GM19324 (cell line): ENCODE results near the gene EIF6.
"Not testable (repeated sequence)": the region's sequence is repeated elsewhere in the genome, so short reads cannot be mapped to it uniquely, and the experiment has no call there.

Experiments used
- ATAC-seq: cut with Tn5 transposase; IDR thresholded peaks from one replicate; pipeline ENCODE4 v1.9.1; 2021; ENCODE audit warnings: mild to moderate bottlenecking, moderate library complexity; ENCODE audit not compliant: unreplicated experiment, low FRiP score

The EIF6 gene

DNA sequence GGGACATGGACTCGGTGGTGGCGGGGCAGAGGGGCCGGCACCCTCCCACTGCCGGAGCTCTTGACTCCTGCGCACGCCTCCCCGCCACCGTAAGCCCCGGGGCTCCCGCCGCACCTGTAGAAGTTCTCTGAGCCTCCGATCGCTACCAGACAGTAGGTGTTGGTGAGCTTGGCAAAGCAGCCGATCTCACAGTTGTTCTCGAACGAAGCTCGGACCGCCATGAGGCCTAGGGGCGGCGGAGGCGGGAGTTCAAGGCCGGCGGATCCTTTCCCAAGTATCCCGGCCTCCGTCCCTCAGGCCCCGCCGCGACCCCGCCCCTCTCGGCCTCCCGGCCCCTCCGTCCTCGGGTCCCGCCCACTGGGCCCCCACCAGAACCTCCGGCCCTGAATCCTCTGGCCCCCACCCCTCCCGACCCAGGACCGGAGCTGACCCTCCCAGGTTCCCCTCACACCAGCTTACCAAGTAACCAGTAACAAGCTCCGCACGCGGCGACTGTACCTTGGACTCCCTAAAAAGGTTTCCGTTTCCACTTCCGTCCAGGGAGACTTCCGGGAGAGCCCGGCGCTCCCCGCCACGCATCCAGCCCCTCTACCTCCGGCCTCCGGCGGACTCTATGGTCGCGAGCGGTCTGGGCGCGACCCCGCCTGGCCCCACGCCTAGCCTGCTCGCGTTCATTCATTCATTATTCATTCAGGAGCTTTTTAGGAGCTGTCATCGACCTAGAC is at the start of gene EIF6:
Gene EIF6, minus strand, starts transcription at position 506 of the 725 bp plus-strand sequence. Its CDS starts 285 bp downstream, at position 221.
- peak; percentile 68 for ATAC-seq

- ATAC-seq, result no peak
Observed at GRCh38 chr20:35333606-35334005, 49.0 kb upstream of the EIF6 start.

DNA sequence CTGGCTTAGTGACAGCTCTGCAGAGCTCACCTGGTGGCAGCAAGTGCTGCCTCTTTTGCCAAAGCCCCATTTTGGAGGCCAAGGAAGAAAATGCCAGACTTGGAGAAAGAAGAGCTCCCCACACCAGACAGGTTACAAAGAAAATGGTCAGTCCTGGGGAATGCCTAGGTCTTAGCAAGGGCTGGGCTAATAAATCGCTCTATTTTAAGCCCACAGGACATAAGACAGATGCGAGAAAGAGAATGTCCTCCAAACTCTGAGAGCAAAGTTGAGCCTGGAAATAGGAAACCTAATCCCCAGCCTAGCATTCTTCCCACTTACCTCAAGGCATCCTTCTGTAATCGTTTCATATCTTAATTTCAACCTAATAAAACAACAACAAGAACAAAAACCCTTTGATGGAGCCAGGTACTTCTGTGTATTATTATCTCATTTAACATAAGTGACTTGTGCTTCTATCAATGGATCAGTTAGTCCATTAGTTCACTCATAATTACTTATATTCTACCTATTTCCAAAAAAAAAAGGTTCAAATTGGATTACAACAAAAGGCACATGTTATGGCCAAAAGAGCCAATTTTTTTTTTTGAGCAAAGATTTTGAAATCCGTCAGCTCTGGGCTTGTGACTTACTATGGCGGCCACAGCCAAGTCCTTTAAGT is 48.1 kb upstream of the EIF6 start:
- ATAC-seq, result no peak

GRCh38 chr20:35329435-35330139 is 45.0 kb upstream of the EIF6 start:
- no peak for ATAC-seq

- ATAC-seq, result no peak
Observed at GRCh38 chr20:35328689-35329088, 44.1 kb upstream of the EIF6 start.

DNA sequence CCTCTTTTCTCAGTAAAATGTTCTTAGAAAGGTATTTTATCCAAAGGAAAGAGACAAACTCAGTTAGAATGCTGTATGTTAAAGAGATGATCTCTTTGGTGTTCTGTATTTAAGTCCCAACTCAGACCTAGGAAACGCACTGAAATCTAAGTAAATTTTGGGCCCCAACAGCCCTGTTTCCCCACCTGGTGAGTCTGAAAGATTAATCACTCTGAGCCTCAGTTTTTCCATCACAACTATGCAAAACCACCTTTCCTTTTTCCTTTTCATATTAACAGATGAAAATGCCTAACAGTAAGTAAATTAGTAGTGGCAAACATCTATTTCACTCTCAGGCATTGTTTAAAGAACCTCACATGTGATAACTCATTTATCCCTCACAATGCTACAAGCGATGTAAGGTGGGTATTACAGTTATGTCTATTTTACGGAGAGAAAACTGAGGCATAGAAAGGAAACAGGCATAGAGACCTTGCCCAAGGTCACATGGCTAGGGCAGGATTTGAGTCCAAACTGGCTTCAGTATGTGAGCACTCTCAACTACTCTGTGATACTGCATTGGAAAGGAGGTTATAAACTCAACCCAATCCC is 43.6 kb upstream of the EIF6 start:
- no peak for ATAC-seq

DNA sequence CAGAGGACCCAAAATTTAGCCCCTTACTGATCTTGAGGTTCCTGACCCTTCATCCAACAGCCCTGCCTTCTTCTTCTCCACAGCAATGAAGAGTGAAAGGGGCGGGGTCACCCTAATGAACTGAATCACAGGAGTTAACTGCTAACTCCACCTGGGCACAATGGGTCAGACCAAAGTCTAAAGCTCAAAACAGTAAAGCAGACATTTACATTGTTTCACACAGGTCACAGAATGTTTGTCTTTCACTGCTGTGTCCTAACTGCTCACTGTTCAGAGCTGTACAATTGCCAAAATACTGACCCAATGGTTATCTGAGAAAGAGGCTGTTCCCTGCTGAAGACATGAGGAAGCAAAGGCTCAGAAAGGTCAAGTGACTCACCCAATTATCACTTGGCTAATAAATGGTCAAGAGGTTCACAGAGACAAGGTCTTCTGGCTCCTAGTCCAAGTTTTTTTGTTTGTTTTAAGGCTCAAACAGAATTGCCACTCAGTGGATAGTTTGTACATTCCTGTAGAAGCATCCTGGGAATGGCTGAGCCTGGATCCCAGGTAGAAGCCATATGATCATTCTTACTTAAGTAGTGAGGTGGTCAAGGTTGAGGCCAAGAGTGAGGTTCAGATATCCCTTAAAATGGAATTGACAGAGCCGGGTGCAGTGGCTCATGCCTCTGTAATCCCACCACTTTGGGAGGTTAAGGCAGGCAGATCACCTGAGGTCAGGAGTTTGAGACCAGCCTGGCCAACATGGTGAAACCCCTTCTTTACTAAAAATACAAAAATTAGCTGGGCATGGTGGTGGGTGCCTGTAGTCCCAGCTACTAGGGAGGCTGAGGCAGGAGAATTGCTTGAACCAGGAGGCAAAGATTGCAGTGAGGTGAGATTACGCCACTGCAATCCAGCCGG is 42.8 kb upstream of the EIF6 start:
- ATAC-seq, result no peak

DNA sequence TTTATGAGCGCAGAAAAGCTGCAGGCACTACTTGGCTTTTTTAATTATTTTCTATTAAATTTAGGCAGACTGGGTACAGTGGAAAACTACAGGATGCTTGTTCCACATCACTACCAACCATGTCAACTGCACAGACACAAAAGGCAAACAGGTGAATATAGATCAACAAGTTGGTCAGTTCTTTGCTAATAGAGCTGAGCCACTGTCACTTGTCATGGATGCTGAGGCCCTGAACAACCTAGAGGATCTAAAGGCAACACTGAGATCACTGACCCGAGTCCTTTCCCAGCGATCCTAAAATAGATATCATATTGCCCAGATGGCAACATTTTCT is 42.1 kb upstream of the EIF6 start:
- no peak for ATAC-seq

DNA sequence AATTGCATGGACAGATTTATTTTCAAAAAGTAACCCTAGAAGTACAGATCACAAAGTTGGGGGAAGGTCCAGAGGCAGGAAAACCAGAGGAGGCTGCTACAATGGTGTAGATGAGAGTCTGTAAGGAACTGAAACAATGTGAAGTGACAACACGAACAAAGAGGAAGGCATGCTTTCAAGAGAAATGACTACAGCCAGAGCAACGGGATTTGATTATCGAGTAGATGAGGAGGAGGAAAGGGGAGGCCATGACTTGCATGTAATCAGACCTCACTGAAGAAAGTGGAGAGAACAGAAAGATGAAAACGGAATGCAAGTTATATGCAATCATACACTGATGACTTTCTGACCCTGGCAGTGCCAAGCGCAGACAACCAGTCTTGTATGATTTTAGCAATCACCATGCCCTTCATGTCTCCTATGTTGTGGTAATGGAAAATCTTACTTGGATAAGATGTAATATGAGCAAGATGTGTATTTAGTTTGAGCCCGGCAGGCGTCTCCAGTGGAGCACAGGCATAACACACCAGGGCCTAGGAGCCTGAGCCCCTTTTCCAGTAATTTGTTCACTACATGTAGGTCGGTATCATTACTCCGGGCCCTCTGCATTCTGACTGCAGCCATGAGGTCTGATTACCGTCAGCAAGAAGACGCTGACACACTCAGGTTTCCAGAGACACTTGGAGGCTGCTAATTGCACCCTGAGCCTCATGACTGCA is 41.6 kb upstream of the EIF6 start:
- ATAC-seq, result no peak

GRCh38 chr20:35325401-35325800 is 40.8 kb upstream of the EIF6 start:
- ATAC-seq, result no peak

- no peak for ATAC-seq
Observed at GRCh38 chr20:35320396-35321126, 36.0 kb upstream of the EIF6 start.

DNA sequence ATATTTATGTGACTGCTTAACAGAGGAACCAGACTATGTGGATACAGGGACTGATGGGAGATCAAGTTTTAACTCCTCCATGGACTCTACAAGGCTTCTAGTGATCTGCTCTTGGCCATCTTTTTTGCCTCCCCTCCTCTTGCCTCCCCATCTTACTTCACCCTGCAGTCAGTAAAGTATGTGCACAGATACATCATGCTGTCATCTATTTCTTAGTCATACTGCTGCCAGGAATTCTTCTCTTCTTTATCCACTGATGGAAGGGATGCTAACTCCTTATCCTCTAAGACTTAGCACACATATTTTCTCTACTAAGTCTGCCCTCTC is 35.3 kb upstream of the EIF6 start:
- no peak for ATAC-seq

GRCh38 chr20:35319192-35319870 is 34.8 kb upstream of the EIF6 start:
- ATAC-seq, result no peak

DNA sequence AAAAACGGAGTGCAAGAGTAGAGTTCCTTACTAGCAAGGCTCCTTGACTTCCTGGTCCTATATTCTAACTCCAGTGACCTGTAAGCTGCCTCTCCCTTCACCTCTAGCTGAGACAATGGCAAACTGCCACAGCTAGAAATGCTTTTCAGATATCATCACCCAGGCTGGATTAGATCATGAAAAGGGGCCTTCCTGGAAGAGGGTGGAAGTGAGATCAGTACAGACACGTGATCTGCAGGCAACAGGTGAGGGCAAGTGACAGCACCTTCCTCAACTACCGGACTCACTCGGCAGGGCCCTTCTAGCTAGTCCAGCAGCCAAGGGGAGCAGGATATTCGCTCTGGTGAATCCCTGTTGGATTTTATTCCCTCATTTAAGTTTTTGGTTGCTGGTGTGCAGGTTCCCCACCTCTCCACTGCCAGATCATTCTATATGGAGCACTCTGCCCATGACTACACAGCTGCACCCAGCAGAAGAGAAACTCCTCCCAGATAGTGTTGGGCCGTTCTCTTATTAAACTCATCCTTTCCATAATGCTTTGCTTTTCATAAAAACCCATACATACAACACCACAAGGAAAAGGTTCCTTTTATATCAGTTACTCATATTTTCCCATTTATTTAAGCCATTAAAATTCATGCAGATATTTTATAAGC is 34.1 kb upstream of the EIF6 start:
- ATAC-seq, result no peak

DNA sequence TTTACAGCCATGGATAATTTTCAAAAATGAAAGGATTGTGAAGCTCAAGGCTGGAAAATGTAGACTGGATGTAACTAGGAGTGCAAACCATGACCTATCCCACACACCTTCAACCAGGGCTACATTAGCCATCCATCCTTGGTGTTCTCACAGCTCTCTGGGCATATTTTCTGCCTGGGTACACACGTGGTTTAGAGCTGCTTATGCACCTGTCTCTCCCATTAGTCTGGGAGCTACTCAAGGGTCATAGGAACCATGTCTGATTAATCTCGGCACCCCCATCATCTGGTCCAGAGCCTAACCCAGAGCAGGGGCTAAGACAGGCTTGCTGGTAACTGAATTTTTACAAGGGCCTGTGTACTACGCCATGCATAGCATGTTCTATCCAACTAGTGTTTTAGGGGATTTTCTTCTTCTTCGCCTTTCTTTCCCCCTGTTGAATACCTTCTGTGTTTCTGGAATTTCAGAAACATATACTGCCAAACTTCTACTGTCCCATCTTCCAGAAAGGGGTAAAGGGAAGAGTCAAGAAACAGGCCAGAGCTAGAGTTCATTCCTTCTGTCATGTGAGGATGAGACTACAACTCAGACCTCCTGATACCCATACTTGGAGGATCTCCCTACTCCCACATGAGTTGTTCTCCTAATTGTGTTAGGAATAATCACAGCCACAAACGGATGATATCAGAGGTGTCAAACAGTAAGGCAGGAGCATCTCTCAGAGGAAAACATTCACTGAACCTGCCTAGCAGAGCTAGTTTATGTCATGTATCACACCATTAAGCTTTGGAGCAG is 33.0 kb upstream of the EIF6 start:
- ATAC-seq, result no peak

DNA sequence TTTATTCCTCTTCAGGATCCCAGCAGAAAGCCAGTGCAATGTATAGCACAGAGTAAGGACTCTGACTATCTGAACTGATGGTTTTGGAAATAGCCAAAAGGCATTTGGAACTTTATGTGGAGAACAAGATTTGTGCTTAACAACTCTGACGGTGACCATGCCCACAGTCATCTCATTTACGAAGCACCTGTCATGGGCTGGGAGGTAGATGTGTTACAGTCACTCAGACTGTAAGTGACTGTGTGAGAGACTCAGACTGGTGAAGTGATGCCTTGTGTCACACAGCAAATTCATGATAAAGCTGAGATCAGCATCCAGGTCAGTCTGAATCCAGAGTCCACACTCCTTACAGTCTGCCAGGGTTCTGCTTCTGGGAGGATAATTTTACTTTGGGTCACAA is 31.5 kb upstream of the EIF6 start:
- ATAC-seq, result no peak

DNA sequence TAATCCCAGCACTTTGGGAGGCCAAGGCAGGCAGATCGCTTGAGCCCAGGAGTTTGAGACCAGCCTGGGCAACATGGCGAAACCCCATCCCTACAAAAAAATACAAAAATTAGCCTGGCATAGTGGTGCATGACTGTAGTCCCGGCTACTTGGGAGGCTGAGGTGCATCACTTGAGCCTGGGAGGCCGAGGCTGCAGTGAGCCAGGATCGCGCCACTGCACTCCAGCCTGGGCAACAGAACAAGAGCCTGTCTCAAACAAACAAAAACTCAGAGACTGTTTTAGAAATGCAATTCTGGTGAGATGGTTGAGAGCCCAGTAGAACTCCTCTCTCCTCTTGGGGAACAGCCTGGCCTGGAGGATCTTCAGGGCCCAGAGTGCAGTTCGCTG is 31.1 kb upstream of the EIF6 start:
- not testable (repeated sequence) for ATAC-seq
